Prostate gland (tissue), 2 donors: ENCODE data around the gene PPP1R7.

Source experiments
- CTCF ChIP-seq, 4 experiments: fragments of 200-600 bp in 2 of 4; fragments of 450-650 bp in 2 of 4; sonication (generic) in 2 of 4; IDR thresholded peaks; 1 replicate in 3 of 4; 2 replicates in 1 of 4; pipeline ENCODE4 v1.5.1; 2016 to 2019; ENCODE audit warnings: antibody characterized with exemption in 4 of 4, mild to moderate bottlenecking in 2 of 4, moderate library complexity in 2 of 4
- POLR2A ChIP-seq: fragments of 450-650 bp; IDR thresholded peaks from one replicate; pipeline ENCODE4 v1.6.1; 2016; ENCODE audit warnings: antibody characterized with exemption, mild to moderate bottlenecking

GRCh38 chr2:241218131-241219029 lies 68.1 kb downstream of the PPP1R7 start:
- TF ChIP-seq POLR2A: no peak
- TF ChIP-seq CTCF (IDR thresholded peaks at IDR 0.05): peak in 2 of 4 experiments; percentile 12 to 16
